ENCODE measurements around the gene TSHZ2.

TSHZ2 gene

GRCh38 chr20:53070224-53070623 is 98.1 kb downstream of the TSHZ2 start:
- DNase-seq, result no peak

- DNase-seq, result no peak
These were observed 98.7 kb downstream of the TSHZ2 start for GRCh38 chr20:53070706-53071392.

DNA sequence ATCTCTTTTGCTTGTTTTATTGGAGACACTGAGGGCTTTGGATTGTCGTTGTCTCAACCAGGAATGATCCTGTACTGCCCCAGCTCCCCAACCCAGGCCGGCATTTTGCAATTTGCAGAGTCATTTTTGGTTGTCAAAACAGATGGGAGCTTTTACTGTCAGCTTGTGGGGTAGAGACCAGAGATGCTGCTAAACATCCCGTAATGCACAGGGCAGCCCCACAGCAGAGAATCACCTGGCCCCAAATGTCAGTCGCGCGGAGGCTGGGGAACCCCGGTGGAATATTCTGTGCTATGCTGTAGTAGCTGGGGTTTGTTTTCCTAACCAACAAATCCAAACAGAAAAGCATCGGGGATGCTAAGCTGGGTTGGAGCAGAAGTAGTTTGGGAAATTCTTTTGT is 99.7 kb downstream of the TSHZ2 start:
- DNase-seq, result no peak

GRCh38 chr20:53072923-53073579 is 100.9 kb downstream of the TSHZ2 start:
- no peak for DNase-seq

GRCh38 chr20:53073636-53074415 is 101.7 kb downstream of the TSHZ2 start:
- no peak for DNase-seq

- no peak for DNase-seq
These were observed 102.7 kb downstream of the TSHZ2 start for GRCh38 chr20:53074811-53075314.

GRCh38 chr20:53076668-53077067 is 104.5 kb downstream of the TSHZ2 start:
- no peak for DNase-seq

DNA sequence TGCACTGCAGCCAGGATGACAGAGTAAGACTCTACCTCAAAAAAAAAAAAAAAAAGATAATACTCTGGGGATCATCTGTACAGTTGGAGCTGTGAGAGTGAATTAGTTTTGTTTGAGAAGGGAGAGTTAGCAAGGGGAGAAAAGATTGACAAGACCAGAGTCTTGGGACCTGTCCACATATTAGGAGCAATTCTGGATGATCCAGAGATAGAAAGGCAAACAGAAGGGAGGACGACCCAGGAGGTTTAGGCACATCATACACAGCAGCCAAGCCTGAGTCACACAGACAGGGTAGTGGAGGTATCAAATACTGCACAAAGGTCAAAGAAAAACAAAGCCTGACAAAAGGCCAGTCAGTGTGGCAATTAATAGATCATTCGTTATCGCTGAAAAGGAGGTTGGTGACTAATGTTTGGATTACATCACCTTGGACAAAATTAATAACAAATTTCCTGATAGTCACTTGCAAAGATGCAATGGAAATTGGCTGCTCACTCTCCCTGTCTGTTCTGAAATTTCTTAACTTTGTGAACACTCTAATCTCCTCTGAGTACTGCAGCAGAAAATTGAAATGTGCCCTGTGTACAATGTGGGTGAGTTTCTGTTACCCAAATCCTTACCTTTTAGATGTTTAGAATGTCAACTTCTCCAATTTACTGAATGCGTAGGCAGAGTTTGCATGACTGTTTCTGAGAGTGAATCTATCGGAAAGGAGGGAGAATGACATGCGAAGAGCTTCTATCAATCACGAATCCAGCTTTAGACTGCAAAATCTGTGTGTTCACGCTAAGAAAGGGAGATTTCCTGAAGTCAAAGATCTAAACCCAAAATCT is 105.4 kb downstream of the TSHZ2 start:
- DNase-seq, result no peak

- DNase-seq, result no peak
These were observed 106.6 kb downstream of the TSHZ2 start for GRCh38 chr20:53078761-53079160.

DNA sequence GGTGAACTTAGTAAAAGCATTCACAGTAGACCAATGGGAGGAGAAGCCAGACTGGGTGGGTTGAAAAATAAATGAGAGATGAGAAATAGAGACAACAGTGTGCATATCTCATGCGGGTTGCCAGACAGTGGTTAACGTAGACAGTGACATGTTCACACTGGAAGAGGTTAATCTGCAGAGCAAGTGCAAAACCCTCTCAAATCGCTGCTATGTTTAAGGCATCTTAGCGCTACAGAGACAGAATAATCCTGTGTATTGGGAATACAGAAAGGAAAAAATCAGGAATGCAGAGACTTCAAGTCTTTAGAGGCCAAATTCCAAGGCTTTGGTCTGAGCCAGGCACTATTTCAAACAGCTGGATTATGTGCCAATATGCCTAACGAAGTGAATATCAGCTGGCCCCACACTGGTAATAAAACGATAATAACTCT is 107.1 kb downstream of the TSHZ2 start:
- DNase-seq, result no peak

- no peak for DNase-seq
These were observed 107.9 kb downstream of the TSHZ2 start for GRCh38 chr20:53079828-53080686.

DNA sequence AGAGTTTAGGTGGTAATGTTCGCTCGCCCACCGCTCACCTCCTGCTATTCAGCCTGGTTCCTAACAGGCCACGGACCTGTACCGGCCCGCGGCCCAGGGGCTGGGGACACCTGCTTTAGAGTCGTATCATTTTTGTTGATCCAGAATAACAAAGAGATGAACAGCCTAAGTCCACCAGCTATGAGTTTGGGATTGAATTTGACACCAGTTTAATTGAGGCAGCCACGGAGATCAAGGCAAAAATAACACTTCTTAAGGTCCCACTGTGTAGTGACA is 108.5 kb downstream of the TSHZ2 start:
- no peak for DNase-seq

DNA sequence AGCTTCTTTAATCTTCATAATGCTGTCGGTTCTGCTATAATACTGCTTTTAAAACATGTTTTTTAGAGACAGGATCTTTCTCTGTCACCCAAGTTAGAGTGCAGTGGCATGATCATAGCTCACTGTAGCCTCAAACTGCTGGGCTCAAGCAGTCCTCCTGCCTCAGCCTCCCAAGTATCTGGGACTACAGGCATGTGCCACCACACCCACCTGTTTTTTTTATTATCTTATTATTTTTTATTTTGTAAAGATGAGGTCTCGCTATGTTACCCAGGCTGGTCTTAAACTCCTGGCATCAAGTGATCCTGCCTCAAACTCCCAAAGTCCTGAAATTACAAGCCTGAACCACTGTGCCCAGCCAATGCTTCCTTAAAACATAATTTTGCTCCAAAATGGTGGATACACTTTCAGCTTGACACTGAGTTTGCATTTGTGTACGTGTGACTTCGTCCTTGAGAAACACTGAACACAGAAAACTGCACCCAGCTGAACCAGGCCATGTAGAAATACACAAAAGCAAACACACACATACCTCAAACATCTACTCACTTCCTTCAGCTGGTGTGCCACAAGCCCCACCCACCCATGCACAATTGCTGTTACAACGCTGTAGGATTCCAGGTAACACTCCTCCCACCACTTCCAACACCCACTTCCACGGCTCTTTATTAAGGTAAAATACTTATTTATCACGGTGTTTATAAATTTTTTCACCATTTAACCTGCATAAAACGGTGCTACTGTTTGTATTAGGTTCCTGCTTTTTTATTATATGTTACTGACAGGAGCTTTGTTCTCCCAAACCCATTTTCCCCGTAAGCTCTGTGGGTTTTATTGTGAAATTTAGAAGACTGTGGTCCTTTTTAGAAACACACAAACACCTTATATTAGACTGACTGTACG is 109.1 kb downstream of the TSHZ2 start:
- no peak for DNase-seq

- DNase-seq, result no peak
These were observed 110.0 kb downstream of the TSHZ2 start for GRCh38 chr20:53081916-53082863.

- DNase-seq, result no peak
These were observed 111.3 kb downstream of the TSHZ2 start for GRCh38 chr20:53083411-53083810.

- DNase-seq, result no peak
These were observed 112.3 kb downstream of the TSHZ2 start for GRCh38 chr20:53084408-53084997.

DNA sequence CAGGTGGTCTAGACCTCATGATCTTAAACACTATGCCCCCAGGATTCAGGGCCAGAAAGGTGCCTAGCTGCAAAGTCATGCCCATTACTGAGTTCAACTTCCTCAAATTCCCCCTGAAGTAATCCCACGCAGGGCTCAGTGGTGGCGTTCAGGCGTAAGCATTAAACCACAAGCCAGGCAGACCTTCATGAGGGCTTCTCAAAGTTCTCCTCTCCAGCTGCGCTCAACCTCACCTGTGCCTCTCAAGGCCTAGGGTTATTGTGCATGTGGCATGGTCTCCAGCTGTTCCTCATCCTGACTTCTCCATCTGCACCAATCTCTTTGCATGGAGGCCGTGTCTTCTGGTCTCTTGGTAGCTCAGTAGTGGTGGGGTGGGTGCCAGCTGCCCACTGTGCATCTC is 113.6 kb downstream of the TSHZ2 start:
- no peak for DNase-seq

- DNase-seq, result no peak
These were observed 115.0 kb downstream of the TSHZ2 start for GRCh38 chr20:53087037-53087777.

DNA sequence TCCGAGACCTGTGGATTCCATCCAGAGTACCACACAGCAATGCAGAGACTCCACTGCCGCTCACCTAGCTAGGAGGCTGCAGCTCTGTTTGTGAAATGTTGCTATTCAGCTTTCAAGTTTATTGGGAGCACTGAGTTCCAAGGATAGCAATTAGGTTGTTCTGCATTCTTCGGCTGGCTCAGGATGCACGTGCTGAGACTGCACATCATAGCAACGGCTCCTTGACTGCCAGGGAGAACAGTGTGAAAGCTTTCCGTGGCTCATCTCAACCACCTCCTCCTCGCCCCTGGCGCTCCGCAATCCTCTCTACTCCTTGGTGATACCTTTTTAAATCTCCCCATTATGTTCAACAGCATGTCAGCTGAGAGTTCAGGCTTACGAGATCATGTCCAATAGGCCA is 116.6 kb downstream of the TSHZ2 start:
- DNase-seq, result no peak
